SIG-M5 (cell line): ENCODE data around the gene SHISA9.

Source experiments
- DNase-seq: peaks from one replicate; lab custom pipeline; 2025; lab: John Stamatoyannopoulos, UW

SHISA9 gene

DNA sequence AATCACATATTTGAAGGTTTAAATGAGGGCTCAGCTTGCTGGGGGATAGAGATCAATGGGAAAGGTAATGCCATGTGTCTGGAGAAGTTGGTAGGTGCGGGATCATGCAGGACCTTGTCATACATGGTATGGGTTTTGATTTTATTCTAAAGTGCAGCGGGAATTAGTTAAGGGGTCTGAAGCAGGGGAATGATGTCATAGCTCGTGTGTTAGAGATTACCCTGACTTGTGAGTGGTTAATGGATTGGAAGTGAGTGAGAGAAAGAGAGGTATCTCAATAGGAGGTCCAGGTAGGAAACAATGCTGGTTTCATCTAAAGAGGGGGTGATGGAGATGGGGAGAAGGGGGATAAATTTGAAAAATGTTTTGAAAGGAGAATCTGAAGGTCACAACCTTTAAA lies 280.0 kb downstream of the SHISA9 start:
- DNase-seq = no peak

DNA sequence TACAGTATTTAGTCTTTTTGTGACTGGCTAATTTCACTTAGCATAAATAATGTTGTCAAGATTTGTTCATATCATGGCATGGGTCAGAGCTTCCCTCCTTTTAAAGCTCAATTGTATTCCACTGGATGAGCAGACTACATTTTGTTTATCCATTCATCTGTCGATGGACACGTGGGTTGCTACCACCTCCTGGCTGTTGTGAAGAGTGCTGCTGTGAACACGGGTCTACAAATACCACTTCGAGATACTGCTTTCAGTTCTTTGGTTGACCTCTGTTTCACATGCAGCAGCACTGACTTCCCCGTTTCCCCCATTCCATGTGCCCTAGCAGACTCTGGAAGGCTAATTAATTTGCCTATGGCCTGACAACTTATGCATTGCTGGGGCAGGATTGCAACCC lies 285.4 kb downstream of the SHISA9 start:
- DNase-seq = no peak

DNA sequence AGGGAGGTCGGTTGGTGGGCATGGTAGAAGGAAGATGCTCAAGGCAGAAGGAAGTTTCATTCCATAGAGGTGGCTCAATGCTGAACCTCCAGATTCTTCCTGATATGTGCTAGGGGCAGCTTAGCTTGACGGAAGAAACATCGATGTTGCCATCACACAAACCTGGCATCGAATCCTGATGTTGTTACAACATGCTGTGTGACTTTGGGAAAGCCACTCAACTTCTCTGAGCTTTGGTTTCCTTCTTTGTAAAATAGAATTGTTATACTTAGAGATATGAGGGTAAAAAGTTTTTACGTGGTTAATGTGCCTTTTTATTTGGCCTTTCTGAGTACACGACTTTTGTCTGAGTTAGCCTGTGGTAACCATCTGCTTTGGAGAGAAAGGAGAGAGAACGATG lies 287.9 kb downstream of the SHISA9 start:
- no peak for DNase-seq

DNA sequence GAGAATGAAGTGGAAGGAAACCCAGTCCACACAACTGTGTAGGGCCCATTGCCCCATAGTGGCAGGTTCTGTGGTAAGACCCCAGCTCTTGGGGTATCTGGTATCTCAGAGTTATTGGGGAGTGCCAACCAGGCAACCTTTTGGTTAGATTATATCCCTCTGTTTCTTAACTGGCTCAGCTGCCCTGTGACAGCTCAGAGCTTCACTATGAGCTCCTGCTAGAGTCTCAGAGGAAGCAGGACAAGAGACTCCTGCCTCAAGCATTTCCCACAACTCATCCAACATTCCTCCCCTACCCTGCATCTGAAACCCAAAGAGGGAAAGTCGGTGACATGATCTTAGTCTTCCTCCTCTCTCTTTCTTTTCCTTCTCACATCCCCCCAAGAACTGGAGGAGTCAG lies 292.3 kb downstream of the SHISA9 start:
- no peak for DNase-seq

DNA sequence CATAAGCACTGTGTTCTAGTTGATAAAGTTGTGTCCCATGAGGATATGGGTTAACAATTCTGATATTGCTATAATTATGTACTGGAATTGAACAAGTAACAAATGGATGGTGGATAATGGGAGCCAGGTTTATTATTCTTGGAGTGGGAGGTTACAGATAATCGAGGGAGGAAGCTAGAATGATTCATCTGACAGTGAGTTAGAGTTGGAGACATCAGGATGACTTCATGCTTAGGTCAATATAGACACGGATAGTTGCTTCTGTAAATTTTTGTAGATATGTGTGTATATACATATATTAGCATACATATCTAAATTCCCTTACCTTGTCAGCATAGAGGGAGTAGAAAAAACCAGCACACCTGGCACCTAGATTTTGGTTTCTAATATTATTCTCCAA lies 293.4 kb downstream of the SHISA9 start:
- DNase-seq = no peak

DNA sequence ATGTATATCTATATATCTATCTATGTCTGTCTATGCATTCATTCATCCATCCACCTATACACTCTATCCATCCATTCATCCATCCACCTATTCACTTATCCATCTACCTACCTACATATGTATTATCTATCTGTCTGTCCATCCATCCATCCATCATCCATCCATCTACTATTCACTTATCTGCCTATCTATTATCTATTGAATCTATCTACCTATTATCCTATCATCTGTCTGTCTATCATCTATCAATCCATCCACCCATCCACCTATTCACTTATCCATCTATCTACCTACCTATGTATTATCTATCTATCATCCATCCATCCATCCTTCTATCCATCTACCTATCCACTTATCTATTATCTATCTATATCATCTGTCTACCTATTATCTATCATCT lies 302.3 kb downstream of the SHISA9 start:
- DNase-seq = no peak

DNA sequence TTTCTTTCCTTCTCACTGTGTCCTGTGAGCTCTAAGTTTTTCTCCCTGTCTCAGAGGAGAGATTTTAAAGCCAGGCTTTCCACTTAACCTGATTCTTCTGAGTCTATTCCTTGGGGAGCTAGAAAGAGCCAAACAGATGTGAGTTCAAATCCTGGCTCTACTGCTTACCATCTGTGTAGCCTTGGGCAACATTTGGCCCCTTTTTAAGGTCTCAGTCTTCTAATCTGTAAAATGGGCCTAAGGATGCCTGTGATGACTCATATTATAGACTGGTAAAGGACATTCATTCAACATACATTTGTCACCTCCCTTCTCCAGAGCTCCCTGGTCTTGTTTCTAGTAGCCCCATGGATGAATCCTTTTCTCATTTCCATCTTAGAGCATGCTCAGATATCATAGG lies 304.0 kb downstream of the SHISA9 start:
- no peak for DNase-seq

DNA sequence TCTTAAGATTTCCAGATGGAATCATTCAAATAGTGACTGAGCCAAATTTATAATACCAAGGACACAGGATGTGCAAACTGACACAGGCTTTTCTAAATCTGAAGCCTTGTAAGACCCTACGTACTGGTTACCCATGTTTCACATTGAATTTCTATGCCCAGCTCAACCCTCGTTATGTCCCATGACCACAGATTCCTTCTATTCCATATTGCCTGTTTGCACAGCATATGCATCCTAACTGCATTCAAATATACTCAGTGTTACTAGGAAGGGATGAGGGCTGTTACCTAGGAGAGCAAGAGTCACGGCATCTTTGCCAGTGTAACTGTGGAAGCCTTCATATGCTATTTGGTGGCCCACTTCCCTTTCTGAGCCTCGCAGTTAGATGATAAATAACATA lies 305.2 kb downstream of the SHISA9 start:
- DNase-seq = no peak

DNA sequence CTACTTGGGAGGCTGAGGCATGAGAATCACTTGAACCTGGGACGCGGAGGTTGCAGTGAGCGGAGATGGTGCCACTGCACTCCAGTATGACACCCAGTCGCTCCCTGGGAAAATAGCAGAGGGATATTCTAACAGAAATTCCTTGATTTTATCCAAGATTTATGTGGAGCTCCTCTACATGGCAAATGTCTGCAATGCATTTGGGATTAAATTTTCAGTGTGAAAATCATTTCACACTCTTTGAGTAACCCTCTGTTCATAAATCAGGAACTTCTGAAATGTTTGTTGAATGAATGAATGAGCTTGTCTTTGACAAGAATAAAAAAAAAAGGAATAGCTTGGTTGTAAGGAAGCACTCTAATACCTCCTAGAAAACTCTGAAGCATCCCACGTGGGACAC lies 305.8 kb downstream of the SHISA9 start:
- no peak for DNase-seq

DNA sequence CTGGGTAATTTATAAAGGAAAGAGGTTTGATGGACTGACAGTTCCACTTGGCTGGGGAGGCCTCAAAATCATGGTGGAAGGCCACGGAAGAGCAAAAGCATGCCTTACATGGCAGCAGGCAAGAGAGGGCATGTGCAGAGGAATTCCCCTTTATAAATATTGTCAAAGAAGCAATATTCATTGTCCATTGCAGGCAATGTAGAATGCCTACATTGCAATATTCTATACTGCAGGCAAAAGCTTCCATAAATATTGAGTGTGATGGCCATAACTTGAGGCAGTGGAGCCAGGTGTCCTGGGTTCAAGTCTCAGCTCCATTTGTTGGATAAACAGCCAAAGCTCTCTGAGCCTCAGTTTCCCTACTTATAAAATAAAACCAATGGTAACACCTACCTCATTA lies 322.3 kb downstream of the SHISA9 start:
- no peak for DNase-seq

DNA sequence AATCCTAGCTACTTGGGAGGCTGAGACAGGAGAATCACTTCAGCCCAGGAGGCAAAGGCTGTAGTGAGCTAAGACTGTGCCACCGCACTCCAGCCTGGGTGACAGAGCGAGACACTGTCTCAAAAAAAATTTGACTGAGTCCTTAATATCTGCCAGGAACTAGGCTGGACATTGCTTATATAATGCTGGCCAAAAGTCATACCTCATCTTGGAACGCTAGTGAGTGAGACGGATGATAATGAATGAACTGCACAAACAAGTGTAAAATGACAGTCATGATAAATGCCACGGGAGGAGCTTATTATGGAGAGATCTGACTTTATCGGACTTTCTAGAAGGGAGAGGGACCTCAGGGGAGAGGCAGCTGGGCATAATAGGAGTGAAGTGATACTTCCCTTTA lies 327.6 kb downstream of the SHISA9 start:
- no peak for DNase-seq

DNA sequence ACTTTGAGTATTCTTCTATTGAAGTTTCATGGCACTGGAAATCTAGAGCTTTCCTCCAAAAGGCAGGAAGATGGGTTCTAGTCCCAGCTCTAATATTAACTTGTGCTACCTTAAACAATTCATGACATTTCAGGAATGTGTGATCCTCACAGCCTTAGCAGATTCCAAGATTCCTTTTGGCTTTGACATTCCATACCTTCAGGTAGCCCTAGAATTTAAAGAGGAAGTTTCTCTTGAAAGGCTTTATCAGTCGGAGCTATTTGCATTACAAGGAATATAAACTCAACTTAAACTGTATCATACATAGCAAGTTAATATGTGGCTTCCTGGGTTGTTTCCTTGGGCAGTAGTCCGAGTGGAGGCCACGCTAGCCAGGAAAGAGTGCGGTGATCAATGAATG lies 330.0 kb downstream of the SHISA9 start:
- no peak for DNase-seq

DNA sequence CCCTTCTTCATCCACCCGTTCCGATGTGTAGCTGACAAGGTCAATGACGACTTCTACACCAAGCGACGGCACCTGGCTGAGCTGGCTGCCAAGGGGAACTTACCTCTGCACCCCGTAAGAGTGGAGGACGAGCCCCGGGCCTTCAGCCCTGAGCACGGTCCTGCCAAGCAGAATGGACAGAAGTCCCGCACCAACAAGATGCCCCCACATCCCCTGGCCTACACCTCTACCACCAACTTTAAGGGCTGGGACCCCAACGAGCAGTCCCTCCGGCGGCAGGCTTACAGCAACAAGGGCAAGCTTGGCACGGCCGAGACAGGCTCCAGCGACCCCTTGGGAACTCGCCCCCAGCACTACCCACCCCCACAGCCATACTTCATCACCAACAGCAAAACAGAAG lies 333.6 kb downstream of the SHISA9 start:
- no peak for DNase-seq

DNA sequence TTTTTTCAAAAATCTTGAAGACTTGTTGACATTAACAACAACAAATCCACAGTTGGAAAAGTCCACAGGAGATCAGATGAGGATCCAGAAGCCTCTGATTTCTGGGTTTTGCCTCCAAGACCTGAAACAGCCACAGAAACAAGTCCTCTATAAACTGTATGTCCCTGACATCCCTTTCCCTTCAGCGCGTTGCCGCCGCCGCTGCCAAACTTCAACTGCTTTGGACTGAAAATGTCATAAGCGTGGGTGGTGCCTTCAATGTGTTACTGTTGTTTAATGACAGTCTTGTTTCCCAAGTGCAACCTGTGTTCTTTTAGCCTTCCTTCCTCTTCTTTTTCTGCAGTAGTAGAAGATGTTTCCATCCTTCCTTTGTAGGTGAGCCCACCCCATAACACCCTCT lies 334.9 kb downstream of the SHISA9 start:
- no peak for DNase-seq

DNA sequence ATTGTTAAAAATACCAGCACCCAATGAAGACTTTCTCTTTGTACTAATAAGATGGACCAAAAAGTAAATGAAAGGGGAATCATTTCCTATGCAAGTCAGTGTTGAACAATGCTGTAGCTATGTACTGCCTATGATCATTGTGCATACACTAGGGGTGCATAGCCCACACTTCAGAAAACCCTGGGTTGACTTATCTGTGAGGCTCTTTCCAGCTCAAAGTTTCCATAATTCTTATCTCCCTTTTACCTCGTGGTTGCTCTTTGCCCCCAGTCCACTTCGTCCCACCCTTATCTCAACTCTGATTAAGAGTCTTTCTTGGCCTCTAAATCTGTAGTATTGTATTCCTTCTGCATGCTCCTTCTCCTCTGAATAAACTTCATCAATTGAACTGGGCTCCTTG lies 336.8 kb downstream of the SHISA9 start:
- no peak for DNase-seq

DNA sequence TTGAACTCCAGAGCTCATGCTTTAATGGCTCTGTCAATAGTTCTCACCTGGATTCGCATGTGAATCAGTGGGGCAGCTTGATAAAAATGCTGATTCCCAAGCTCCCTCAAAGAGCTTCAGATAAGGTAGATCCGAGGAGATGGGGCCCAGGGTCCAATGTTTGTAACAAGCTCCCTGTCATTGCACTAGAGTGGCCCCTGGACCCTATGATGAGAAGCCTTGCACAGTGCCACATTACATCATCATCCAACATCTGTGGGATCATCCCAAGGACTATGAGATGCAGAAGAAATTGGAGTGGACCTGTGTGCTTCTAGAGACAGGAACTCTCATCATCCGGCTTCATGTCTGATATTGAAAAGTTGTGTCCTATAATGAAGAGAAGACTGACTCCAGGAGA lies 340.8 kb downstream of the SHISA9 start:
- DNase-seq = no peak

DNA sequence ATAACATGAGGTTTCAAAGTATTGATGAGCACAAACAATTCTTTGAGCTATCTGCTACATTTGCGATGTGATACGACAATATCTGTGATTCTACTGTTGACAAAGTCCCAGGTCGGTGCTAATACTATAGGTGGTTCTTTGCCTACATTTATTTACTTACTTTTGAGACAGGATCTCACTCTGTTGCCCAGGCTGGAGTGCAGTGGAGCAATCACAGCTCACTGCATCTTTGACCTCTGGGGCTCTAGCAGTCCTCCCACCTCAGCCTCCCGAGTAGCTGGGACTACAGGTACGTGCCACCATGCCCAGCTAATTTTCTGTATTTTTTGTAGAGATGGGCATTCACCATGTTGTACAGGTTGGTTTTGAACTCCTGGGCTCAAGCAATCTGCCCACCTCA lies 343.4 kb downstream of the SHISA9 start:
- DNase-seq = no peak

DNA sequence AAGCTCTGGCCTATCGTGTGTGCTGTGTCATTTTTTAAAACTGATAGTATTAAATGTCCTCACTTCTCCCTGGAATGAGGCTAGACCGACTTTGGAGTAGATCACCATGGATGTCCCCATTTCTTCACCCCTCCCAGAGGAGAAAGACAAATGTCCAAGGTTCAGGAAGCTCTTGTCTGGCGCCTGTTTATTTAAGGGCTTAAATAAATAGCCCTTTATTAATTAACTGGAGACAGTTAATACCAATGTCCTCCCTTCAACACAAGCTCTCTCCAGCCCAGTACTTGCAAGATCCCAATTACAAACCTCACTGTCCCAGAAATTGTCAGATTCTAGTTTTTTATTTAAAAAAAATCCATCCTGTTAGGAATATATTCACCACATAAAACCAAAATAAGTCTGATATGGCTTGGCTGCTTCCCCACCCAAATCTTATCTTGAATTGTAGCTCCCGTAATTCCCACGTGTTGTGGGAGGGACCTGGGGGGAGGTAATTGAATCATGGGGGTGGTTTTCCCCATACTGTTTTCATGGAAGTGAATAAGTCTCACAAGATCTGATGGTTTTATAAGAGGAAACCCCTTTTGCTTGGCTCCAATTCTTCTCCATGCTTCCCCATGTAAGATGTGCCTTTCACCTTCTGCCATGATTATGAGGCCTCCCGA lies 344.4 kb downstream of the SHISA9 start:
- no peak for DNase-seq

DNA sequence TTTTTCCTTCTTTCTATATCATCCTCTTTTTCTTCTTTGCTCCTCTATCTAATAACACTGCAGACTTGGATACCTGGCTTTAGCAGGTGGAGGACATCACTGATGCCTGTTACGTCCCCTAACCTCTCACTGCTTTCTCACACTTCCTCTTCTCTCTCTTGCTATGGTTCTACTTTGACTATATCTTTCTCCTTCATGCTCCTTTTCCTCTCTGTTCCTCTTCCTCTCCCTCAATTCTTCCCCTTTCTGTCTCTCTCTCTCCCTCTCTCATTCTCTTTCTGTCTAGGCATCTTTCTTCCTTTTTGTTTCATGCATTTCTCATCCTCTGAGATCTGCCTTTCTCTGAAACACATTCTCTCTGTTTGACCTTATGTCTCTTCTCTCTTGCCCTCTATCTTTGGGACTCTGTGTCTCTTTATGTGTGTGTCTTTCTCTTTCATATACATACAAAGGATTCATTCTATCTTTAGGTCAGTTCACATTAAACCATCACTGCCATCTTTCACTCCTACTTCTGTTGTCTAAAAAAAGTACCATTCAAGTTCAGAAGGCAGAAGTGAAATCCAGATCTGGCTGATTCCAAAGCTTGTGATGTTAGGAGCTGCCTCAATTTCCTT lies 353.7 kb downstream of the SHISA9 start:
- DNase-seq = no peak

DNA sequence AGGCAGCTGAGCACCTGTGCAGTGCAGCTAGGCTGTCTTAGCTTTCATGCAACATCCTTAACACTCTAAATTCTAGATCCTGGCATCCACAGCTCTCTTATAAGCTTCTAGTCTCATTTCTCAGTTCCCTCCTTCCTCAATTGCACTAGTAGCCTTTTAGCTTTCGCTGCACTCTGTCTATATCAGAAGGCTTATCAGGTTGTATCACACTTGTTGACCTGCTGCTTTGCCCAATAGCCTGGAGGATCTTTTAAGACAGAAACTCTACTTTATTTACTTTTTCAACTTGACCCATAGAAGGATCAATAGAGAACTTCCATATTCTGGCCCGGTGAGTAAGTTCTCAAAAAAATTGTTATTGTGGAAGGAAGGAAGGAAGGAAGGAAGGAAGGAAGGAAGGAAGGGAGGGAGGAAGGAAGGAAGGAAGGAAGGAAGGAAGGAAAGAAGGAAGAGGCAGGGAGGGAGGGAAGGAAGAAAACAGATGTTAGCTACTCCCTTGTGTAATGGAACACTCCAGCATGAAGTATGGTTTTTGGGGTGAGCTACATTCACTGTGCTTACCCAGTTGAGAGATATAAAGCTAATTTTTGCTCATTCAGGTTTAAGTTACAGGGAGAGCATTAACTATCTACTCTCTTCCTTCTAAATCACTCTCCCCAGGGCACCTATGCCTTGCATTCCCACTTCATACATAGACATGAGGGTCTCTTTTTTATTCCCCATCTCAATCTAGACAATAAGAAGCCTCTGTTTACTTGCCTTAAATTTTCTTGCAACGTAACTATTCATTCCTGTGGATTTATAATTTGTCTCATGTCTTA lies 361.1 kb downstream of the SHISA9 start:
- no peak for DNase-seq

DNA sequence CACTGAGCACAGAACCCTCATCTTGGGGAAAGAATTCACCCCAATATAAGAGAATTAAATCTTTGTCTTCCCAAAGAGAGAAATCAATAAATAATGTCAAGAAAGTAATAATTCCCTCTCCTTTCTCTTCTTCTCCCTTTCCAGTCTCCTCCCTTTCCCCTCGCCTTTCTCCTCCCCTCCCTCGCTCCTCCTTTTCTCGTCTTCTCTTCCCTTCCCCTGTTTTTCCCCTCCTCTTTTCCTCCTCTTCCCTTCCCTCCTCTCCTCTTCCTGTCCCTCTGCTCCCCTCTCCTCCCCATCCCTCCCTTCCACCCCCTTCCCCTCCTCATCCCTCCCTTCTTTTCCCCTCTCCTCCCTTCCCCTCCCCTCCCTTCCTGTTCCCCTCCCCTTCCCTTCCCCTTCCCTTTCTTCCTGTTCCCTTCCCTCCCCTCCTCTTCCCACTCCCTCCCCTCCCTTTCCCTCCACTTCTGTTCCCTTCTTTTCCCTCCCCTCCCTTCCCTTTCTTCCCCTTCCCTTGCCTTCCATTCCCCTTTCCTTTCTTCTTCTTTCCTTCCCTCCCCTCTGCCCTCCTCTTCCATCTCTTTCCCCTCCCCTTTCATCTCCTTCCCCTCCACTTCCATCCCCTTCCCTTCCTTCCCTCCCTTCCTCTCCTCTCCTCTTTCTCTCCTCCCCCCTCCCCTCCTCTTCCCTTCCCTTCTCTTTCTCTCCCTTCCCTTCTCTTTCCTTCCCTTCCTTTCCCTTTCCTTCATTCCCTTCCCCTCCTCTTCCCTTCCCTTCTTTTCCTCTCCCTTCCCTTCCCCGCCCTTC lies 363.6 kb downstream of the SHISA9 start:
- DNase-seq = no peak

DNA sequence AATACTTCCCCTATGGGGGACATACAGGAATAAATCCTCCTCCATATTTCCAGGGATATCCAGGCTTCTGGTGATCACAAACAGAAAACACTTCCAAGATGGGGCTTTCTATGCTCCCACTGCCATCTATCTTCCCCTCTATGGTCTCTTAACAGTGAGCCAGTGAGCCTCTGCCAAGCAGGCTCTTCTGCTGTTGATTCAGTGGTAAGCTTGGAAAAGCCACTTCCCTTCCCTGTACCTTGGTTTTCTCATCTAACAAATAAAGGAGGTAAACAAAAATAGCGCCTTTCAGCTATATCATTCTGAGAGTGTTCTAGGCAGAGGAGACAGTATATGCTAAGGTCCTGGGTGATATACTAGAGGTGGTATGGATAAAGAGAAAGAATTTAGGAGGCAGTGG lies 368.0 kb downstream of the SHISA9 start:
- DNase-seq = no peak
